Activated CD8-positive, alpha-beta memory T cell treated with anti-CD3 and anti-CD28 coated beads, Interleukin-2, amount 10 ng/mL, durations not matched to agents 7 days and 5 days (primary cell): Measurements from ENCODE around the gene XPNPEP2. TPM values are rescaled to one million over a fixed set of nuclear protein-coding genes. Genes with fewer than 3 reads are reported as not detected.
A peak's percentile ranks its signal among the peaks of the same experiment; 100 is the strongest.

Source experiments
- ATAC-seq: fragments of 150-1000 bp; cut with Tn5 transposase; one replicate; pipeline ENCODE4 v1.10.0; 2021; ENCODE audit warnings: moderate library complexity
- CTCF ChIA-PET: fragments of 350-600 bp; sonication (Branson Sonifier 250); formaldehyde crosslinking; loops from one replicate; lab custom pipeline; 2021; ENCODE audit warnings: antibody characterized with exemption; lab: Charles Lee
- DNase-seq: peaks from one replicate; pipeline ENCODE4 v3.0.0-alpha.2; 2020
- H3K27ac Mint-ChIP-seq: one replicate; pipeline ENCODE4 v1.8.0; 2021; ENCODE audit warnings: mild to moderate bottlenecking, mixed read lengths
- H3K27me3 Mint-ChIP-seq: one replicate; pipeline ENCODE4 v1.8.0; 2021; ENCODE audit warnings: mixed read lengths
- H3K36me3 Mint-ChIP-seq: one replicate; pipeline ENCODE4 v1.8.0; 2021; ENCODE audit warnings: mild to moderate bottlenecking, mixed read lengths
- H3K4me1 Mint-ChIP-seq: one replicate; pipeline ENCODE4 v1.8.0; 2021; ENCODE audit warnings: mixed read lengths
- H3K4me3 Mint-ChIP-seq: one replicate; pipeline ENCODE4 v1.8.0; 2021; ENCODE audit warnings: mild to moderate bottlenecking, moderate library complexity, mixed read lengths
- H3K9me3 Mint-ChIP-seq: one replicate; pipeline ENCODE4 v1.8.0; 2022; ENCODE audit warnings: low read depth, mixed read lengths
- total RNA-seq, 2 experiments: library from RNA; stranded (reverse); gene quantifications; one replicate each; pipeline ENCODE4 v1.2.3, GENCODE V29; 2021

XPNPEP2 gene
- total RNA-seq, 2 experiments from 2014 or later: 1.0 to 1.2 TPM

DNA sequence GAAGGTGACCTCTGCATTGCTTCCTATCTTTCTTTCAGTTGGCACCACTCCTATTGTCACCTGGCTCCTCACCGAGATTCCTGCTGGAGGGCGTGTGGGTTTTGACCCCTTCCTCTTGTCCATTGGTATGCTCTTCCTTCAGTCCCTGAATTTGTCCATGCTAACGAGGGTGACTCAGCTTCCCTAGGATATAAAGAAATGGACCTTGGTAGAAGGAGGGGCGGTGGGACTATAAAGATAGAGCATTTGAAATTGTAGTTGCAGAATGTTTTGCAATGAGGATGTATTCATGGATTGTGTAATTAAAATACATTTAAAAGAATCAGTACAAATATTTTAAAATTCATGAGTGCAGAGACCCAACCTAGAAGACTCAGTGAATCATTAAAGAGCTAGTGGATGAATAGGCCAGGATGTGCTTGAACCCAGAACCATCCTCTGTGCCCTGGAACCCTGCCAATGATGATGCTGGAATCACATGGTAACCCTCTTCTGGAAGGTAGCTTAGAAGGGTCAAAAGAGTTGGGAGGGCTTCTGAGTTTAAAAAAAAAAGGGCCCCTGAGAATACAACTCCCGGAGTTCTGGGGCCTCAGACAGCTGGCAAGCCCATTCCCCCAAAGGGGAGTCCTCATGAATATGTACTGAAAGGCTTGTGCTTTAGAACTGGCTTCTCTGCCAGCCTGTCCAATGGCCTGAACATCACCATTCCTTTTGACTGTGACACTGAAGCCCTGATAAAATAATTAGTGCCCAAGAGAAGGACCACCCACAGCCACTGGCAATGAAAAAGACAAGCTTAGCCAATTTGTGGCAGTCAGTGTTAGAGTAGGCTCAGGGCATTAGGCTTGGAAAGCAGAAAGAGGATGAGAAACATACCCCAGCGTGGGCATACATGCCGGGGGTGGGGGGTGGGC lies 8.0 kb downstream of the XPNPEP2 start:
- Mint-ChIP-seq H3K36me3 (no peaks in the 10 kb centered on the region), H3K9me3 (no peaks in the 10 kb centered on the region), H3K27ac (no peak overlapping the region), H3K4me3 (no peak overlapping the region), H3K4me1 (peaks cover 38% of the 10 kb centered on the region), H3K27me3 (no peaks in the 10 kb centered on the region)
- ATAC-seq (no peak), DNase-seq (no peak)
- CTCF ChIA-PET: interaction anchor here (0.6 to 1.8 kb wide), 3 partner anchors 9 to 77 kb away, joined by 3 to 5 read pairs (median 5); no protein-coding TSS in a partner anchor

DNA sequence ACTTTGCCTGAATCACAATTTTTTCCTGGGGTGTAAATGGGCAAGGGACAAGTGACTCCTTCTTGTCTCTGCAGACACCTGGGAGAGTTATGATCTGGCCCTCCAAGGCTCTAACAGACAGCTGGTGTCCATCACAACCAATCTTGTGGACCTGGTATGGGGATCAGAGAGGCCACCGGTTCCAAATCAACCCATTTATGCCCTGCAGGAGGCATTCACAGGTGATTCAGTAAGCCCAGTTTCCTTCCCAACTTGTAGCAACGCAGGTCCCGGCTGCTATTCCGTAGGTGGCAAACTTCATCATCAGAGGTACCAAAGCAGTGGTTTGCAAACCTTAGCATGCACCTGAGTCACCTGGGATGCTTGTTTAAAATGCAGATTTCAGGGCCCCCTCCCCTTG lies 8.8 kb downstream of the XPNPEP2 start:
- no peaks in the 10 kb centered on the region for H3K27me3 Mint-ChIP-seq
- CTCF ChIA-PET: interaction anchor here (0.6 to 1.8 kb wide), 2 partner anchors 14 to 76 kb away, joined by 3 to 5 read pairs; no protein-coding TSS in a partner anchor
- H3K36me3 Mint-ChIP-seq: no peaks in the 10 kb centered on the region
- no peak overlapping the region for H3K27ac Mint-ChIP-seq
- H3K9me3 Mint-ChIP-seq: no peaks in the 10 kb centered on the region
- H3K4me3 Mint-ChIP-seq: no peak overlapping the region
- no peak for DNase-seq
- peaks cover 35% of the 10 kb centered on the region for H3K4me1 Mint-ChIP-seq
- ATAC-seq: no peak

DNA sequence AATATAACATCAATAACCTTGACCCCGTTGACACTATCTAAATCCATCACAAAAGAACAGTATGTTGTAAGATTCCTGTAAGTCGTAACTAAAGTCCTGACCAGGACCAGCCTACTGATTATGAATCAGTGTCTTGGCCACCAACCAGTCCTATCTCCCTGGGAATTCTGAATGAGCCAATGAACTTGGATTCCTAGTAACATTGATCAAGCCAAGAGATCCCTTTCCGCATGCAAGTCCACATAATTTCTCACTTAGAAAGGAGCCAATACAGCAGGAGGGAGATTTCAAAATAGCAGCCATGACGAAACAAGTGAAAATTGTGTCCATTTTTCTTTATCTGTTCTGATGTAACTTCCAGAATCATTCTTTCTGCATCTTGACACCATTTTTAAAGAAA lies 9.5 kb downstream of the XPNPEP2 start:
- Mint-ChIP-seq H3K9me3 (no peaks in the 10 kb centered on the region), H3K4me3 (no peak overlapping the region), H3K27ac (no peak overlapping the region), H3K36me3 (no peaks in the 10 kb centered on the region), H3K27me3 (no peaks in the 10 kb centered on the region), H3K4me1 (peaks cover 30% of the 10 kb centered on the region)
- DNase-seq (no peak), ATAC-seq (no peak)
- CTCF ChIA-PET: no interaction called here

DNA sequence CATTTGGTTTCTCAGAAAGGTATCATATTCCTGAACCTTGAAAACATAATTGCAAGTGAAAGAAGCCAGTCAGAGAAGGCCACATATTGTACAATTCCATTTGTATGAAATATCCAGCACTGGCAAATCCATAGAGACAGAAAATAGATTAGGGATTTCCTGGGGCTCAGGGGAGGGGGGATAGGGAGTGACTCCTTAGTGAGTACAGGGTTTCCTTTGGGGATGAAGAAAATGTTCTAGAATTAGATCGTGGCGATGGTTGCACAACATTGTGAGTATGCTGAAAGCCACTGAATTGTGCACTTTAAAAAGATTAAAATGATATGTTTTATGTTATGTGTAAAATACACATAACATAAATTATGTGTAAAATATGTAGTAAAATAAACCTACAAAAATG lies 10.3 kb downstream of the XPNPEP2 start:
- ATAC-seq: no peak

DNA sequence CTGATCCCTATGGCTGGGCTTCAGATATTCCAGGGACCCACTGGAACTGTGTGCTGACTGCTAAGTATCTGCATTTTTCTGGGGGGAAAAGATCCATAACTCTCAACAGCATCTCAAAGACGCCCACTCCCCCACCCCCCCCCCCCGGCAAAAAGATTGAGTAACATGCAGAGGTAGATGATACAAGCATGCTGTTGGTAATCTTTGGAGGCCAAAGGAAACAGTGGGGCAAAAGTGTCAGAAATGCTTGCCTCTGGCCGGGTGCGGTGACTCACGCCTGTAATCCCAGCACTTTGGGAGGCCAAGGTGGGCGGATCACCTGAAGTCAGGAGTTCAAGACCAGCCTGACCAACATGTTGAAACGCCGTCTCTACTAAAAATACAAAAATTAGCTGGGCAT lies 12.2 kb downstream of the XPNPEP2 start:
- DNase-seq: no peak
- Mint-ChIP-seq H3K27ac (no peak overlapping the region), H3K9me3 (no peaks in the 10 kb centered on the region), H3K4me3 (no peak overlapping the region), H3K36me3 (no peaks in the 10 kb centered on the region), H3K4me1 (peaks cover 17% of the 10 kb centered on the region), H3K27me3 (no peaks in the 10 kb centered on the region)
- ATAC-seq: no peak
- CTCF ChIA-PET: no interaction called here

More for the DNA sequence above, 10.3 kb downstream of the XPNPEP2 start:
- H3K4me3 Mint-ChIP-seq: no peak overlapping the region
- no peaks in the 10 kb centered on the region for H3K36me3 Mint-ChIP-seq
- no peaks in the 10 kb centered on the region for H3K9me3 Mint-ChIP-seq
- peaks cover 24% of the 10 kb centered on the region for H3K4me1 Mint-ChIP-seq
- H3K27ac Mint-ChIP-seq: no peak overlapping the region
- CTCF ChIA-PET: no interaction called here
- DNase-seq: no peak
- no peaks in the 10 kb centered on the region for H3K27me3 Mint-ChIP-seq

DNA sequence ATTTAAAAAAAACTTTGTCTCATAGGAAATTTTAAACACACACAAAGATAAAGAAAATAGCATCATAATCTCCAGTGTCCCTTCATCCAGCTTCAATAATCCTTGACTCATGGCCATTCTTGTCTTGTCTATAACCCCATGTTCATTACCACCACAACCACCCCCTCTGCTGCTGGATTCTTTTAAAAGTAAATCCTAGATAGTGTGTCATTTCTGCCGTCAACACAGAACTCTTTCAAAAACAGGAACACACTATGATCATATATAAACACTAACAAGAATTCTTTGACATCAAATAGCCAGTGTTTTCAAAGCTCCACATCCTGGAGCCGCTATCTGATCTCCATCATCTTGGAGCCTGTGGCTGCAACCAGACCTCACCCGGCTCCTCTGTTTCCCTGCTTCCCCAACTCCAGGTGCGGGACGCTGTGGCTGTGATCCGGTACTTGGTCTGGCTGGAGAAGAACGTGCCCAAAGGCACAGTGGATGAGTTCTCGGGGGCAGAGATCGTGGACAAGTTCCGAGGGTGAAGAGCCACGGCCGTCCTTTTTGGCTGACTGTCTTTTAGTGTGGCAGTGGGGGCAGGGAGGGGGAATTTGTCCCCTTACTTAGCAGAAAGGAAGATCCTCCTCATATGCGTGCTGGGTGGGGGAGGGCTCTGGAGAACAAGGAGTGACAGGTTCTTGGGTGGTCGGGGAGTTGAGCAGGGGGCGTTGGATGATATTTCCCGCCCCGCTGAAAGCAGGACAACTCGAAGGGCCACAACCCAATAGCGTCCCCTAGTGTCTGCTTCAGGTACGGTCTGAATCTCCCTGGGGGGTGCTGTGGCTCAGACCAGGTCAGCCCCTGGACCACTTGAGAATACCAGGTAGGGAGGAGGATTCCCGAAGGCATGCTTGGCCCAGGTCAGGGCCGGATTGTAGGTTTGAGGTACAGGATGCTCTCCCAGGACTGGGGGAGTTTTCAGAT lies 15.6 kb downstream of the XPNPEP2 start:
- no peaks in the 10 kb centered on the region for H3K27me3 Mint-ChIP-seq
- DNase-seq: no peak
- no peak for ATAC-seq
- CTCF ChIA-PET: interaction anchor here (0.7 to 2.9 kb wide), 15 partner anchors 10 to 119 kb away, joined by 3 to 15 read pairs (median 4); partner anchors contain the start of gene APLN
- peaks cover 45% of the 10 kb centered on the region for H3K4me1 Mint-ChIP-seq
- no peaks in the 10 kb centered on the region for H3K9me3 Mint-ChIP-seq
- H3K27ac Mint-ChIP-seq: no peak overlapping the region
- no peaks in the 10 kb centered on the region for H3K36me3 Mint-ChIP-seq
- no peak overlapping the region for H3K4me3 Mint-ChIP-seq

DNA sequence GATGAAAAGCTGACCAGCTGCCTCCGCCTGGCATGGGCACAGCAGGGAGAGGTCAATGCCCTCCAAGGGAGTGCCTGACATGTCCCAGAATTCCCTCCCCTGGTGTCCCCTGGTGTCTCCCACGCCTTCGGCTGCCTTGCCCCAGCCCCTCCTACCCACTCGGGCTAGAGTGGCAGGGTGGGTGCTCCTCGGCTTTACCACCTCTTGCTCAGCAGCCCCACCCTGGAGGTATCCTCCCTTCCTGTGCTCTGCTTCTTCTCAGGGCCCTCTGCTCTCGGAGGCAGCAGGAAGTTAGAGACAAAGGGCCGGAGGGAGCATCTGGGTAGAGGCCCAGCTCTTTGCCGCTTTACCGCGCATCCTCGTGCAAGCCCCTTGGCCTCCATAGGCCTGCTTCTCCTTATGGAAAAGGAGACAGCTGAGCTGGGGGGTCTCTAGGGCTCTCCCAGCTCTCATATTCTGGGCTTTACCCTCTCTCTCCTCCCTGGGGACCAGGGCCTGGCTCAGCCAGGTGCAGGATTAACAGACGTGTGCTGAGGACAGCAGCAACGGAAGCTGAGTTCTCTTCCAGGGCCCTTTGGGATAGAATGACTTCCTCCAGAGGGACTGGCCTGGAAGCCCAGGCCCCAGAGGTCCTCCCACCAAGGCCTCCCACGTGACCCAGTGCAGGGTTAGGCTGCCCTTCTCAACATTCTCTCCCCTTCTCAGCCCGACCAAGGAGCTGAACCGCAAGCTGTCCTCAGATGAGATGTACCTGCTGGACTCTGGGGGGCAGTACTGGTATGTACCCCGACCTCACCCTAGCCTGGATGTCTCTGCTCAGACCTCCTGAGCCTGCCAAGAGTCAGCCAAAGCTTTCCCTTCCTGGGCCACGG lies 17.2 kb downstream of the XPNPEP2 start:
- Mint-ChIP-seq H3K36me3 (no peaks in the 10 kb centered on the region), H3K9me3 (no peaks in the 10 kb centered on the region), H3K4me3 (peak overlapping the region; percentile 60), H3K27ac (peak overlapping the region; percentile 77), H3K4me1 (peaks cover 62% of the 10 kb centered on the region), H3K27me3 (no peaks in the 10 kb centered on the region)
- CTCF ChIA-PET: interaction anchor here (0.7 to 2.9 kb wide), 17 partner anchors 9 to 305 kb away, joined by 3 to 17 read pairs (median 6); partner anchors contain the start of gene SASH3
- DNase-seq (peak; percentile 58), ATAC-seq (peak; percentile 41)

DNA sequence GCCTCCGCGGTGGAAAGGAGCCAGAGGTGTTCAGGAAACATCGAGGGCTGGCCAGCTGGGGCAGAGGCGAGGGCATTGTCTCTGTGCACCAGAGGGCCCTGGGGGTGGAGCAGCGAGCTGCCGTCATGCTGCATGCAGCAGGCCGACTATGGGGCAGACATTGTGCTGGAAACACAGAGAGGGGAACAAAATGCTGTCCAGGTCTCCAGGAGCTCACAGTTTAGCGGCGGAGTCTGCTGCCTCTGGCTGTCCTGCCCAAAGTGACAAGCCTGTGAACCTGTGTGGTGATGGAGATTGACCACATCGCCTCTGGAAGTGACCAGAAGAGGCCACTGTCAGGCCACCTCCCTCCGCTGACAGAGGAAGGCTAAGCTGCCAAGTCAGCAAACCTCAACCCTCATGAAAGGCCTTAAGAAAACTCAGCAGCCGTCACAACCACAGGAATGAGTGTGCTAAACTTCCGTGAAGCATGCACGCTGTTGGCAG lies 20.8 kb downstream of the XPNPEP2 start:
- Mint-ChIP-seq H3K4me1 (peaks cover 66% of the 10 kb centered on the region), H3K36me3 (peaks cover 2% of the 10 kb centered on the region)

DNA sequence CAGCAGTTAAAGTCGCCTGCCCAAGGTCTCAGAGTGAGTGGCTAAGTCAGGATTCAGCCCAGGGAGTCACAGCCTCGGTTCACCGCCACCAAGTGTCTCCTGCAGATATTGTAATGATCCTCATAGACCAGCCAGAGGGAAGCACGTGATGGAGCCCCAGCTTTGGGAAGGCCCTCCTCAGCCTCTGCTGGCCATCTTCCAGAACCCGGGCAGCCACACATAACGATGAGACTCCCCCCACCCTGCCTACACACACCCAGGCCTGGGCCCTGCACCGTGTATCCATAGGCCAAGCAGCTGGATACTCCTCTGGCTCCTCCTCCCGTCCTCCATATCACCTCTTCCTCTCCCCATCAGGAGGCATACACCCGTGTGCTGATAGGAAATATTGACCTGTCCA lies 21.4 kb downstream of the XPNPEP2 start:
- peaks cover 2% of the 10 kb centered on the region for H3K36me3 Mint-ChIP-seq
- no peaks in the 10 kb centered on the region for H3K9me3 Mint-ChIP-seq
- ATAC-seq: peak; percentile 7
- no peak for DNase-seq
- H3K27me3 Mint-ChIP-seq: no peaks in the 10 kb centered on the region
- H3K27ac Mint-ChIP-seq: peak overlapping the region; percentile 87
- H3K4me1 Mint-ChIP-seq: peaks cover 62% of the 10 kb centered on the region
- no peak overlapping the region for H3K4me3 Mint-ChIP-seq
- CTCF ChIA-PET: interaction anchor here (0.8 to 6.5 kb wide), 9 partner anchors 9 to 301 kb away, joined by 3 to 66 read pairs (median 5); partner anchors contain the start of gene SASH3

More for the DNA sequence above, 20.8 kb downstream of the XPNPEP2 start:
- ATAC-seq: peak; percentile 77
- DNase-seq: peak; percentile 84
- peak overlapping the region; percentile 87 for H3K27ac Mint-ChIP-seq
- no peaks in the 10 kb centered on the region for H3K27me3 Mint-ChIP-seq
- H3K4me3 Mint-ChIP-seq: peak overlapping the region; percentile 39
- CTCF ChIA-PET: interaction anchor here (0.5 to 6.5 kb wide), 10 partner anchors 9 to 301 kb away, joined by 3 to 66 read pairs (median 4); partner anchors contain the start of gene SASH3
- no peaks in the 10 kb centered on the region for H3K9me3 Mint-ChIP-seq

DNA sequence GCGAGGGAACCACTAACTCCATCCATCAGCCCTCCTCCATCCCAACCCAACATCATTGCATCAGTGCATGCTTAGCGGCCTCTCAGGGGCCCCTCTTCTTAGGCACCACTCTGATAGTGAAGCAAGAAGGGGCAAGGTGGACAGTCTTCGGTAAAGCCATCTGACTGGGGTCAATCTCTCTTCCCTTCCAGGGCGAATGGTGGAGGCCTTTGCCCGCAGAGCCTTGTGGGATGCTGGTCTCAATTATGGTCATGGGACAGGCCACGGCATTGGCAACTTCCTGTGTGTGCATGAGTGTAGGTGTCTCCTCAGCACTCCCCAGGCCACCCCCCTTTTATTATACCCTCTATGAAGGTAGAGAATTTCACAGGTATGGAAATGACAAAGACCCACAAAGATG lies 22.2 kb downstream of the XPNPEP2 start:
- Mint-ChIP-seq H3K4me3 (no peak overlapping the region), H3K4me1 (peaks cover 59% of the 10 kb centered on the region), H3K9me3 (no peaks in the 10 kb centered on the region), H3K36me3 (peaks cover 4% of the 10 kb centered on the region), H3K27me3 (no peaks in the 10 kb centered on the region), H3K27ac (no peak overlapping the region)
- ATAC-seq (no peak), DNase-seq (no peak)
- CTCF ChIA-PET: interaction anchor here (6.5 kb wide), 1 partner anchor 20 kb away, joined by 66 read pairs; the partner anchor contains the start of gene SASH3

DNA sequence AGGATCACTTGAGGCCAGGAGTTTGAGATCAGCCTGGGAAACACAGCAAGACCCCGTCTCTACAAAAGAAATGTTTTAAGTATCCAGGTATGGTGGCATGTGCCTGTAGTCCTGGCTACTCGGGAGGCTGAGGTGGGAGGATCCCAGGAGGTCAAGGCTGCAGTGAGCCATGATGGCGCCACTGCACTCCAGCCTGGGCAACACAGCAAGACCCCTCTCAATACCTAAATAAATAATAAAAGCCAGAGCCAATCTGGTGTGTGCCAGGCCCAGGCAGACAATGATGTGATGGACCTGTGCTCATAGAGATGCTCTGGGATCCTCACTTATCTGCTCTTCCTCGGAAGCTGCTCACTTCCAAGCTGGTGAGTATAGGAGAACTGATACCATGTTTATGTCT lies 22.8 kb downstream of the XPNPEP2 start:
- Mint-ChIP-seq H3K27ac (no peak overlapping the region), H3K36me3 (peaks cover 5% of the 10 kb centered on the region), H3K4me1 (peaks cover 56% of the 10 kb centered on the region), H3K4me3 (no peak overlapping the region), H3K9me3 (no peaks in the 10 kb centered on the region), H3K27me3 (no peaks in the 10 kb centered on the region)
- no peak for ATAC-seq
- CTCF ChIA-PET: interaction anchor here (6.5 kb wide), 1 partner anchor 19 kb away, joined by 66 read pairs; the partner anchor contains the start of gene SASH3
- DNase-seq: no peak

DNA sequence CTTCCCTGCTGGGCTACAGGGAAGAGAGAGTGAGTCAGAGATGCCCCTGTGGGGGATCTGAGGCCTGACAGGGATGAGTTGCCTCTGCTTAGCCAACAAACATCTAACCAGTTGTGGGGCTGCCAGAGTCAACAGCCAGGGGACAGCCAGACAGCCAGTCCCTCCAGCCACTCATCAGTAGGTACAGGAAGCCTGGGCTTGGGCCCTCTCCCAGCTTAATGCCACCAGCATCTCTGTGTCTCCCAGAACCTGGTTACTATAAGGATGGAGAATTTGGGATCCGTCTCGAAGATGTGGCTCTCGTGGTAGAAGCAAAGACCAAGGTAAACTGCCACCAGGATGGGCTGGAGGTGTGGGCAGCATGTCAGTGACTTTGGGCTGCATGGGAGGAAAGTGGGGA lies 23.7 kb downstream of the XPNPEP2 start:
- Mint-ChIP-seq H3K4me3 (no peak overlapping the region), H3K4me1 (peaks cover 55% of the 10 kb centered on the region), H3K9me3 (no peaks in the 10 kb centered on the region), H3K36me3 (peaks cover 5% of the 10 kb centered on the region), H3K27ac (no peak overlapping the region), H3K27me3 (no peaks in the 10 kb centered on the region)
- DNase-seq: no peak
- CTCF ChIA-PET: interaction anchor here (1.0 to 6.5 kb wide), 2 partner anchors 14 to 18 kb away, joined by 4 to 66 read pairs; partner anchors contain the start of gene SASH3
- ATAC-seq: no peak
